Suprapubic skin (tissue), 3 donors: ENCODE data around the gene KIF5C.

Experiments
- CTCF ChIP-seq, 2 donors: fragments of 200-600 bp in 1 of 2; fragments of 450-650 bp in 1 of 2; sonication (generic) in 1 of 2; IDR thresholded peaks; one replicate each; pipeline ENCODE4 v1.5.1; 2016 to 2019; ENCODE audit warnings: antibody characterized with exemption in 2 of 2, mild to moderate bottlenecking in 1 of 2, moderate library complexity in 1 of 2
- EP300 ChIP-seq: sonication (generic); formaldehyde crosslinking; IDR thresholded peaks from one replicate; pipeline ENCODE4 v1.6.1; 2017; ENCODE audit warnings: antibody characterized with exemption

GRCh38 chr2:149064856-149065630 lies 190.0 kb downstream of the KIF5C start:
- TF ChIP-seq CTCF (IDR thresholded peaks at IDR 0.05) = no peak
- no peak for TF ChIP-seq EP300
